ENCODE data around the gene MIX23. TPM values are rescaled to one million over a fixed set of nuclear protein-coding genes. Genes with fewer than 3 reads are reported as not detected.

MIX23 gene
- total and polyA plus RNA-seq, 4 donors = 14.0 to 19.6 (median 16.8) TPM

DNA sequence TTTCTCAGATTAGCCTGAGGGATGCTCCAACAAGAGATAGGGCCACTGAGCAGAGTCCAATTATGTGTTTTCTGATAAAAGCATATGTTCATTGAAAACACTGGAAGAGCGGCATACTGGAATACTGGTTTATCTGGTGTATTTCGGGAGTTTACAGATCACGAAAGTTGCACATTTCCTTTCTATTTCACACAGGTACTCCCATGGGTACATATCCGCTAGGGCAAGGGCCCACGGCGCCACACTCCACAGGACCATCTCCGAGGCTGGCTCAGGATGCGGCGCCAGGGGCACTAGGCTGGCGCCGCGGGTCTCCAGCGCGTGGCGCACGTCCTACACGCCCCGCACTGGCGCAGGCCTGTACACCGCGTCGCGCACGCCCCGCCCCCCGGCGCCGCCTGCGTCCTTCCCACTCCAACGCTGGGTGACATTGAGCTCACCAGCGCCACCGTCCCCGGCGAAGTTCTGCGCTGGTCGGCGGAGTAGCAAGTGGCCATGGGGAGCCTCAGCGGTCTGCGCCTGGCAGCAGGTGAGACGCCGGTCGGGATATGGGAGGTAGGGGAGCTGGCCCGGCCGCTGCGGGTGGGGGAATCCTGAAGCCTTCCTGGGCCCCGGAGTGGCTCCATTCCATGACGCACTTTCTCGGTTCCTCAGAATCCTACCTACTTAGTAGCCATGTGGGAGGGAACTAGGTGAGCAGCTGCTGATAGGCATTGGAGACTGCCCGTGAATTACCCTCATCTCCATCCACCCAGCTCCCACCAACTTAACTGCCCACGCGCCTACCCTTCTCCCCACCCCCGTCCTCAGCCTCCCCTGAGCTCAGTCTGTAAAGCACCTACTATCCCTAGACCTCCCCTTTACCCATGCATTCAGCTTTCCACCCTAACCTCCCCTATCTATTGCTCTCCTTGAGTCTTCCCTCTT lies 1.0 kb upstream of the MIX23 start, which contains the start of gene FAM162A:
Gene FAM162A, plus strand, starts transcription at position 412 of the 927 bp plus-strand sequence. Its CDS starts 84 bp downstream, at position 496.
- H3K4me3 ChIP-seq (ENCODE audit: low read depth in 1 of 3, low read length in 3 of 3) = peak within 1 kb of the TSS; percentile 64 to 98 (median 93)
- TF ChIP-seq EGR1 (IDR thresholded peaks at IDR 0.05; ENCODE audit: low read depth in 2 of 2) = no peak
- TF ChIP-seq, protein P1, sequence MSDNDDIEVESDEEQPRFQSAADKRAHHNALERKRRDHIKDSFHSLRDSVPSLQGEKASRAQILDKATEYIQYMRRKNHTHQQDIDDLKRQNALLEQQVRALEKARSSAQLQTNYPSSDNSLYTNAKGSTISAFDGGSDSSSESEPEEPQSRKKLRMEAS (IDR thresholded peaks at IDR 0.05) = no peak
- peak; percentile 87 for TF ChIP-seq YY1 (IDR thresholded peaks at IDR 0.05)
- TF ChIP-seq, protein P2, sequence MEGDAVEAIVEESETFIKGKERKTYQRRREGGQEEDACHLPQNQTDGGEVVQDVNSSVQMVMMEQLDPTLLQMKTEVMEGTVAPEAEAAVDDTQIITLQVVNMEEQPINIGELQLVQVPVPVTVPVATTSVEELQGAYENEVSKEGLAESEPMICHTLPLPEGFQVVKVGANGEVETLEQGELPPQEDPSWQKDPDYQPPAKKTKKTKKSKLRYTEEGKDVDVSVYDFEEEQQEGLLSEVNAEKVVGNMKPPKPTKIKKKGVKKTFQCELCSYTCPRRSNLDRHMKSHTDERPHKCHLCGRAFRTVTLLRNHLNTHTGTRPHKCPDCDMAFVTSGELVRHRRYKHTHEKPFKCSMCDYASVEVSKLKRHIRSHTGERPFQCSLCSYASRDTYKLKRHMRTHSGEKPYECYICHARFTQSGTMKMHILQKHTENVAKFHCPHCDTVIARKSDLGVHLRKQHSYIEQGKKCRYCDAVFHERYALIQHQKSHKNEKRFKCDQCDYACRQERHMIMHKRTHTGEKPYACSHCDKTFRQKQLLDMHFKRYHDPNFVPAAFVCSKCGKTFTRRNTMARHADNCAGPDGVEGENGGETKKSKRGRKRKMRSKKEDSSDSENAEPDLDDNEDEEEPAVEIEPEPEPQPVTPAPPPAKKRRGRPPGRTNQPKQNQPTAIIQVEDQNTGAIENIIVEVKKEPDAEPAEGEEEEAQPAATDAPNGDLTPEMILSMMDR (IDR thresholded peaks at IDR 0.05; ENCODE audit: low read depth, low read length, missing input control) = peak; percentile 31
- TF ChIP-seq TAF1 (conservative IDR thresholded peaks at IDR 0.05) = peak; percentile 94
- no peak for TF ChIP-seq FOXA2 (IDR thresholded peaks at IDR 0.05)
- TF ChIP-seq, protein P3, sequence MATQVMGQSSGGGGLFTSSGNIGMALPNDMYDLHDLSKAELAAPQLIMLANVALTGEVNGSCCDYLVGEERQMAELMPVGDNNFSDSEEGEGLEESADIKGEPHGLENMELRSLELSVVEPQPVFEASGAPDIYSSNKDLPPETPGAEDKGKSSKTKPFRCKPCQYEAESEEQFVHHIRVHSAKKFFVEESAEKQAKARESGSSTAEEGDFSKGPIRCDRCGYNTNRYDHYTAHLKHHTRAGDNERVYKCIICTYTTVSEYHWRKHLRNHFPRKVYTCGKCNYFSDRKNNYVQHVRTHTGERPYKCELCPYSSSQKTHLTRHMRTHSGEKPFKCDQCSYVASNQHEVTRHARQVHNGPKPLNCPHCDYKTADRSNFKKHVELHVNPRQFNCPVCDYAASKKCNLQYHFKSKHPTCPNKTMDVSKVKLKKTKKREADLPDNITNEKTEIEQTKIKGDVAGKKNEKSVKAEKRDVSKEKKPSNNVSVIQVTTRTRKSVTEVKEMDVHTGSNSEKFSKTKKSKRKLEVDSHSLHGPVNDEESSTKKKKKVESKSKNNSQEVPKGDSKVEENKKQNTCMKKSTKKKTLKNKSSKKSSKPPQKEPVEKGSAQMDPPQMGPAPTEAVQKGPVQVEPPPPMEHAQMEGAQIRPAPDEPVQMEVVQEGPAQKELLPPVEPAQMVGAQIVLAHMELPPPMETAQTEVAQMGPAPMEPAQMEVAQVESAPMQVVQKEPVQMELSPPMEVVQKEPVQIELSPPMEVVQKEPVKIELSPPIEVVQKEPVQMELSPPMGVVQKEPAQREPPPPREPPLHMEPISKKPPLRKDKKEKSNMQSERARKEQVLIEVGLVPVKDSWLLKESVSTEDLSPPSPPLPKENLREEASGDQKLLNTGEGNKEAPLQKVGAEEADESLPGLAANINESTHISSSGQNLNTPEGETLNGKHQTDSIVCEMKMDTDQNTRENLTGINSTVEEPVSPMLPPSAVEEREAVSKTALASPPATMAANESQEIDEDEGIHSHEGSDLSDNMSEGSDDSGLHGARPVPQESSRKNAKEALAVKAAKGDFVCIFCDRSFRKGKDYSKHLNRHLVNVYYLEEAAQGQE (IDR thresholded peaks at IDR 0.05) = peak; percentile 74
- TF ChIP-seq, protein P4, sequence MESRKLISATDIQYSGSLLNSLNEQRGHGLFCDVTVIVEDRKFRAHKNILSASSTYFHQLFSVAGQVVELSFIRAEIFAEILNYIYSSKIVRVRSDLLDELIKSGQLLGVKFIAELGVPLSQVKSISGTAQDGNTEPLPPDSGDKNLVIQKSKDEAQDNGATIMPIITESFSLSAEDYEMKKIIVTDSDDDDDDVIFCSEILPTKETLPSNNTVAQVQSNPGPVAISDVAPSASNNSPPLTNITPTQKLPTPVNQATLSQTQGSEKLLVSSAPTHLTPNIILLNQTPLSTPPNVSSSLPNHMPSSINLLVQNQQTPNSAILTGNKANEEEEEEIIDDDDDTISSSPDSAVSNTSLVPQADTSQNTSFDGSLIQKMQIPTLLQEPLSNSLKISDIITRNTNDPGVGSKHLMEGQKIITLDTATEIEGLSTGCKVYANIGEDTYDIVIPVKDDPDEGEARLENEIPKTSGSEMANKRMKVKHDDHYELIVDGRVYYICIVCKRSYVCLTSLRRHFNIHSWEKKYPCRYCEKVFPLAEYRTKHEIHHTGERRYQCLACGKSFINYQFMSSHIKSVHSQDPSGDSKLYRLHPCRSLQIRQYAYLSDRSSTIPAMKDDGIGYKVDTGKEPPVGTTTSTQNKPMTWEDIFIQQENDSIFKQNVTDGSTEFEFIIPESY (IDR thresholded peaks at IDR 0.05) = no peak
- no peak for TF ChIP-seq FOXA1 (IDR thresholded peaks at IDR 0.05)
- TF ChIP-seq GABPA (IDR thresholded peaks at IDR 0.05 in 1 of 2, conservative IDR thresholded peaks at IDR 0.05 in 1 of 2) = peak in 1 of 2 donors; percentile 32
- TF ChIP-seq RAD21 (IDR thresholded peaks at IDR 0.05) = peak; percentile 39 to 71
- no peak for TF ChIP-seq RXRA (IDR thresholded peaks at IDR 0.05)
- TF ChIP-seq SP1 (IDR thresholded peaks at IDR 0.05) = peak; percentile 47
- H3K36me3 ChIP-seq (ENCODE audit: control insufficient read depth in 4 of 4, insufficient read depth in 3 of 4, low read depth in 1 of 4, low read length in 3 of 4) = no peaks in the 10 kb centered on the region
- peak within 1 kb of the TSS; percentile 76 to 93 for H3K27ac ChIP-seq (ENCODE audit: low read depth in 1 of 2, low read length in 2 of 2)
- under 1% methylated on average over 52 of the region's 52 CpGs for WGBS
- H3K4me1 ChIP-seq (ENCODE audit: control insufficient read depth in 4 of 4, insufficient read depth in 4 of 4, low read length in 3 of 4) = peaks cover 5 to 43% (median 28%) of the 10 kb centered on the region in 4 donors
- peak within 1 kb of the TSS; percentile 78 to 85 for H3K9ac ChIP-seq (ENCODE audit: low read depth in 1 of 2, low read length in 2 of 2)
- no peaks in the 10 kb centered on the region for H3K9me3 ChIP-seq (ENCODE audit: control insufficient read depth in 4 of 4, low read length in 3 of 4)
- peak; percentile 97 for DNase-seq (ENCODE audit: low spot score)
- H3K27me3 ChIP-seq (ENCODE audit: control insufficient read depth in 4 of 4, insufficient read depth in 4 of 4, low read length in 3 of 4) = no peaks in the 10 kb centered on the region
